Embryonic facial prominence (tissue), 1 donor: ENCODE data around the gene VTCN1.
"Not testable (repeated sequence)": the region's sequence is repeated elsewhere in the genome, so short reads cannot be mapped to it uniquely, and the experiment has no call there.

Experiments used
- DNase-seq: peaks from one replicate; pipeline ENCODE4 v3.0.0-alpha.2; 2016; ENCODE audit errors: extremely low spot score

VTCN1 gene

GRCh38 chr1:117210831-117211261, at the start of gene VTCN1:
Gene VTCN1, minus strand, starts transcription at chr1:117210927. Its CDS starts 72 bp downstream, at chr1:117210855.
- DNase-seq = no peak

DNA sequence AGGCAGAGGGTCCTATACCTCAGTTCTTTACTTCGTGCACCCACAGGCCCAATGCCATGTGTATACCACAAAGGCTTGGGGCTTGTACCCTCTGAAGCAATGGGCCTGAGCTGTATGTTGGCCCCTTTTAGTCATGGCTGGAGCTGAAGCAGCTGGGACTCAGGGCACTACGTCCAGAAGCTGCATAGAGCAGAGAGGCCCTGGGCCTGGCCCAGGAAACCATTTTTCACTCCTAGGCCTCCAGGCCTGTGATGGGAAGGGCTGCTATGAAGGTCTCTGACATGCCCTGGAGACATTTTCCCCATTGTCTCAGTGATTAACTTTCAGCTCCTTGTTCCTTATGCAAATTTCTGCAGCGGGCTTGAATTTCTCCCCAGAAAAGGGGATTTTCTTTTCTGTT, 48.1 kb upstream of the VTCN1 start:
- no peak for DNase-seq

DNA sequence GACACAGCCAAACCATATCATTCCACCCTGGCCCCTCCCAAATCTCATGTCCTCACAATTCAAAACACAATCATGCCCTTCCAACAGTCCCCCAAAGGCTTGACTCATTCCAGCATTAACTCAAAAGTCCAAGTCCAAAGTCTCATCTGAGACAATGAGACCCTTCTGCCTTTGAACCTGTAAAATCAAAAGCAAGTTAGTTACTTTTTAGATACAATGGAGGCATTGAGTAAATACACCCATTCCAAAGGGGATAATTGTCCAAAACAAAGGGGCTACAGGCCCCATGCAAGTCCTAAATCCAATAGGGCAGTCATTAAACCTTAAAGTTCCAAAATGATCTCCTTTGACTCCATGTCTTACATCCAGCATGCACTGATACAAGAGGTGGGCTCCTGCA, 47.3 kb upstream of the VTCN1 start:
- not testable (repeated sequence) for DNase-seq

DNA sequence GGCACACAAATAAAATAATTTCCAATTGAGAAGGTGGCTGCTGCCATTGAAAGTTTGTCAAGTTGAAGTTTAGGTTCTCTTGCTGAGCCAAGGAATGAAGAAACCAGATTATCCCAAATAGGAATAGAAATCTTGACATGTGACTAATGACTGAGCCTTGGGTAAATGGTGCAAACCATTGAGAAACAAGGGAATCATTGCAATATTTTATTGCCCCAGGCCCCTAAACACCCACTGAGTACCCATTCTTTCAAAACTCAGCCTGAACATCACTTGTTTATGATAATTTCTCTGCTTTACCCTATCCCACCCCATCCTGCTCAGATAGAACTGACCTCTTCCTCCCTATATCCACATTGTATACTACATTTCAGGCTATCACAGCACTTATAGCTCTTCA, 46.6 kb upstream of the VTCN1 start:
- DNase-seq = no peak

DNA sequence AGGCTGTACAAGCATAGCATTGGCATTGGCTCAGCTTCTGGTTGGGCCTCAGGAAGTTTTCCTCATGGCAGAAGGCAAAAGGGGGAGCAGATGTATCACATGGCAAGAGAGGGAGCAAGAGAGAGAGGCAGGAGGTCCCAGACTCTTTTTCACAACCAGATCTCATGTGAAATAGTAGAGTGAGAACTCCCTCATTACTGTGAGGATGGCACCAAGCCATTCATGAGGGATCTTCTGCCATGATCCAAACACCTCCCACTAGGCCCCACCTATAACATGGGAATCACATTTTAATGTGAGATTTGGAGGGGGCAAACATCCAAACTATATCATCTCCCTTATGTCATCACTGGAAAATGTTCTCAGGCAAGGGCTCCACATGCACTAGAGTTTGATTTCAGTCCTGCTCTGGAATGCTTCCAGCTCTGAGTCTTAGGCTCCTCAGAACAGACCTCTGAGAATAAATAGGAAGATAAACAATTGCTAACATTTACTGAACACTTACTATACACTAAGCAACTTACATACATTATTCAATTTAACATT, 39.4 kb upstream of the VTCN1 start:
- no peak for DNase-seq

- DNase-seq = no peak
These were observed 34.2 kb upstream of the VTCN1 start for GRCh38 chr1:117244971-117245370.

DNA sequence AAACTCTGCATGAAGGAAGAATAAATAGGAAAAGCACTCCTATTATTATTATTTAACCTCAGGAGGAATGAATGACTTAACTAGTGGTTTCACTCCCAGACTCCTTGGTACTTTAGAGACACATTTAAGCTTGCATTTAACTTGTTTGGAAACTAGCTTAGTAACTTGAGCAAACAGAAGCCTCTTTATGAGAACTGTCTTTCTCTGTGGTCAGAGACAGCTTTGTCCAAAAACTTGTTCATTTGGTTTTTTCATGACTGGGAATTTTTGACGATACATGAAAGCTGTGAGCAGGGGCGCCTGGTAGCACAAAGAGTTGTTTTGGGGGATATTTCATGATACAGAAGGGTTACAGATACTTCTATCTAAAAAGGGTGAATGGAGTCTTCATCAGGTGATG, 33.6 kb upstream of the VTCN1 start:
- no peak for DNase-seq

DNA sequence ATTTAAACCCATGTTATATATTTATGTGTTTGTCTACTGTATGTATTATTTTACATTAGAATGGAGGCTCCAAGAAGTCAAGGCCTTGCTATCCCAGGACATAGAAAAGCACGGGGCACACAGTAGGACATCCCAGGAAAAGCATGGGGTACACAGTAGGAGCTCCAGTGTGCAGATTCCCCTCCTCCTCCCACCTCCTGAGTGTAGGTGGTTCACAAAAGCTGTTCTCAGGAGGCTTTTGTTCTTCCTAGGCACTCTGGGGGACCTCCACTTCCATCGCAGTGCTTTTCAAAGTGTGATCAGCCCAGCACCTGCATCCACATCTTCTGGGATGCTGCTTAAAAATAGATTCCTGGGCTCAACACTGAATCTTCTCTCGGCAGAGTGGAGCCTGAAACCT, 30.8 kb upstream of the VTCN1 start:
- no peak for DNase-seq

DNA sequence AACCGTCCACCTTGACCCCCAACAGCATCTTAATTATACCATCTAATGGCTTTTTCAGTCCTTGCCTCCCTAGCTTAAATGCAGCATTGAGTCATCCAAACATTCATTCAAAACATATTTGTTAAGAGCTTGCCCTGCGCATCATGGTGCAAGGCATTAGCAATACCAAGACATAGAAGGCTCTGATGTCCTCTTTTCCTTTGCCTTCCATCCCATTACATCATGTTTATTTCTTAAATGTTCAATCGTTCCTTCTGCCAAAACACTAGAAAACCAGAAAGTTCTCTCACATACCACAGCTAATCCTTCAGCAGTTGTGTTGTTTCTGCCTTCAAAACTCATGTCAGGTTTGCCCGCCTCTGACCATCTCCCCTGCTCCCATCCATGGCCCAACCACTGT, 29.8 kb upstream of the VTCN1 start:
- no peak for DNase-seq

- no peak for DNase-seq
These were observed 28.7 kb upstream of the VTCN1 start for GRCh38 chr1:117239467-117239866.

DNA sequence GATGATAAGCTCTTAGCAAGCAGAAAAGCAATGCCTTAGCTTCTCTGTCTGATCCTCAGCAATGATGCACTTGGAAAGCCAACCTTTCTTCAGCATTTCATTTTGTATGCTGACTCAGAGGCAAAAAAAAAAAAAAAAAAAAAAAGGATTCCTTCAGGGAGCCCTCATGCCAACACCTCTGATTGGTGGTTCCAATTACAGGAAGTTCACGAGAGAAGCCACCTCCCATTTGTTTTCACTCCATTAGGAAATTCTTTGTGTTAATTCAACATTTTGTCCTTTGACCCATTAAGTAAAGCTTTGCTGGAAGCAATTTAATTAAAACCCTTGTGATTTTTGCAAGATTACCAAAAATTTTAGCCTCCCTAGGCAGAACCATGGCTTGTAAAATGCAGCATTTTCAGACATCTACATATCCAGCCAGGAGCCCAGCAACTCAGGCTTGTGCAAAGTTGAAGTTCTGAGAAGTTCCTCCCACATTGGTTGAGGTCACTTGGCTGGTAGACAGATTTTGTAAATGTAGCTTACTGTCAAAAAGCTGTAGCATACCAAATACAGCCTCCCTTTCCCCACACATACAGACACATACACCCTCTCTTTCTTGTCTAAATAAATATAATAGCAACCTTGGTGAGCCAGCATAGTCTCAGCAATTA, 27.1 kb upstream of the VTCN1 start:
- DNase-seq = no peak

DNA sequence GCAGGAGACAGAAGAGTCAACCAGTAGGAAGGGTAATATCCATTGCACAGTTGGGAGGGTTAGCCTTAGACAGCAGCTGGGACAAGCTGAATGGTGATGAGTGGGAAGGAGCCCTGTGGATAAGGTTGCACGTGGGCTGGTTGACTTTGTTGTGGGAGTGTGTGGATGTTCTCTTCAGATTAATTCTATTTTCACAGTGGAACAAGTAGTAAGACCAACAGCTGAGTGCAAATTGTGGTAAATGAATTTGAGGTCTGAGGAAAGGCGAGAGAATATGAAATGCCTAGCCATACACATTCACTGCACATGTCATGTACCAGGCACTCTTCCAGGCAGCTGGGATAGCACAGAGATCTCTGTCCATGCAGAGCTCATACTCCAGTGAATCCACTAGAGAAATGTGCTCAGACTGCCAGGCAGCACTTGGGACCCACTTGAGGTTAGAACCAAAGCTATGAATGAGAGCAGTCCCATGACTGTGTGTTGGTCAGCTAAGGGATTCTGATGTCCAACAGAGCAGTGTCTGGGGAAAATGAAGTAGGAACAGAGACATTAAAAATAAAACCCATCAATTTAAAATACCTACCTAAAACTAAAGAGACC, 25.2 kb upstream of the VTCN1 start:
- no peak for DNase-seq

GRCh38 chr1:117232531-117232930, 21.8 kb upstream of the VTCN1 start:
- no peak for DNase-seq

DNA sequence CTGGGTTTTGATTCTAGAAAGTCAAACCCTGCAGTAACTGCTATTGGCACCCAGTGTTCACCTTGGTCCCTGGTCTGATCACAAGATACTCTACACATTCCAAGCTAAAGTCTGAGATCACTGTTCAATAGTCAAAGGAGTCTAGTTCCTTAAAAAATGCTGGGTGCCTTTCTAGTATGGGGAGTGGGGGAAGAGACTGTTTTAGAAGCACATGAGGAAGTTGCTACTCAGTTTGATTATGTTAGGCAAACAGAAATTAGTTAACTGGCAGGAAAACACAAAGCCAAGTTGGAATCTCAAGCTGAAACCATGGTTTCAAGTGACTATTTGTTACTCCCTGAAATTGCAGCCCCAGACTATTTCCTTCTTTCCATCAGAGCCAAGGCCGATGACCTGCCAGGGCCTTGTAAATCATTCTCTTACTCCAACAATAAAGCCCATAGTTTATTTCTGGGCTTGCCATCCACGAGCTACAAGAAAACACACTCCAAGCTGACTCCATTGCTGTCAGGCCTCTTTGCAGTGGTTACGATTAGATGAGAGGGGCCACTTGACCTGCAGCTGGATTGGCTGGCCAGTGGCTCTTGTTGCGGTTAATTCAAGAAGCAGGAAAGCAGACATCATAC, 21.1 kb upstream of the VTCN1 start:
- DNase-seq = no peak

DNA sequence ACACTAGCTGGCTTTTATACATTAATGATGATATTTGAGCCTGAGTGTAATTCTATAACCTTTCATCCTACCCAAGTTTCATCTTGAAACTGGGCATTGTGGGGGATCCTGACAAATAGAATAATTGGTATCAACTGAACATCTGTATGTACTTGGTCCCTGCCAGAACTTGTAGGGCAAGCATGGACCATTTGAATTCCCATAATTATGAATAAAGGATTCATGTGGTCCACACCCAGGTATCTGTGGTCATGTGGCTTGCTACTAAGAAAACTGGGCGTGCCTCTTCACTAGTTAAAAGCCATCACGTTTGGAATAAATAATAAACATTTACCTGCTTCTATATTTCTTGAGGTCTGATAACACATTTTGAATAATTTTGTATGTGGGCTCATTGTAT, 20.6 kb upstream of the VTCN1 start:
- DNase-seq = no peak

DNA sequence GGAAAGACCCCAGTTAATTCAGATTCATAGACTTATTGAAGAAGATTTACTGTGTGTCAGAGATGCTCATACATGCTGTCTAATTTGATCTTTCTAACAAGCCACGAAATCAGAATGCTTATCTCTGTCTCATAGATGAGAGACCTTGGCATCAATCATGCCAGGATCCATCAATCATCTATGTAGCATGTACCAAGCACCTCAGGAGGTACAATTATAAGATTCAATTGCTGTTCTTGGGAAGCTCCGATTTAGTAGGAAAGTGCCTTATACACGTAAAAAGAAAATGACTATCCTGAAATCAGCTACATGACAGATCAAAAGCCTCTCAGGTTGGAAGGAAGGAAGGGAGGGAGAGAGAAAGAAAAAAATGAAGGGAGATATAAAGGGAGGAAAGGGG, 18.5 kb upstream of the VTCN1 start:
- DNase-seq = no peak

- DNase-seq = no peak
These were observed 15.2 kb upstream of the VTCN1 start for GRCh38 chr1:117225931-117226330.

DNA sequence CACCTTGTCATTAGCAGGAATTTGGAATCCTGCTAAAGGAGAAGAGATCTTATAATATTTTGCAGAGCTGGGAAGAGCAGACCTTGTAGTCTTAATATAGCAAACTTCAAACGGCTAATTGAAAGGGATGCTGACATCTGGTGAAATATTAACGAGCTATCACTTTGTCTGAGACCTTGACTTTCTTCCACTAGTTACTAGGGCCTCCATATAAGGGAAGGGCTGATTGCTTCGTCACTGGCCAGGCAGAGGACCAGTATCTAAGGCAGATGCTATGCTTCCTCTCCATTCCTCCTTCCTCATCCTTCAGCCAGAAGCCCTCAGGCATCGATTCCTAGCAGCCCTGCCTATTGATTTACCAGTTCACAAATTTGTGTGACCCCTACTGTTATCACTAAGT, 6.0 kb upstream of the VTCN1 start:
- DNase-seq = no peak

DNA sequence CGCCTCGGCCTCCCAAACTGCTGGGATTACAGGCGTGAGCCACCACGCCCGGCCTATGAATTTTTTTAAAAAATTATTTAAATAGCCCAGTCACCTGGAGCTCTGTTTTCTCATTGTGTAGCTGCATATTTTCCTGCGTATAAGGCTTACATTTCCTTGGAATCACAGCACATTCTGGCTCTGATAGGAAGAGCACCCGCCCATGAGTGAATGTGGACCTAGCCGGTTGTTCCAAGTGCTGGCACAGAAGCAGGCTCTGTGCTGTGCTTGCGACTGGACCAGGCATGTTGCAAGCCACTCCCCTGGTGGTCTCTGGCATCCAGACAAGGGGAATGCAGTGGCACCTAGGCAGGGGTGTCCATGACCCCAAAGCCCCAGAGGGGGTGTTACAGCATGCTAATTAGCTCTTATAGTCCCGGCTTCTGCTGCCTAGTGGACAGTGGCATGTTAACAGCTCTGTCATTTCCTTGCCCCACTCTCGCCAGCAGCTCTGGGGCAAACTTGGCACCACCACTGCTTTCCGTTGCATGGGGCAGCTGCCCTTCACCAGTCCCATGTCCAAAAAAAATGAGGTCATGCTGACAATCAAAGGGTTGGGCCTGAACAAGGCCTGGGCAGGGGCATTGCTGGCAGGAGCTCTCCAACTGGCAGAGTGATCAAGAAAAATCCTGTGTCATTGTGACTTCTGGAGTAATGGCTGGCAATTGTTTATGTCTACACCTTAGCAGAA, 5.2 kb upstream of the VTCN1 start:
- DNase-seq = no peak

GRCh38 chr1:117215019-117215418, 4.3 kb upstream of the VTCN1 start:
- DNase-seq = no peak

GRCh38 chr1:117213046-117213445, 2.3 kb upstream of the VTCN1 start:
- DNase-seq = no peak

- no peak for DNase-seq
These were observed 341 bp downstream of the VTCN1 start for GRCh38 chr1:117210386-117210785.
